ENCODE measurements around the gene CRTC2. TPM values are rescaled to one million over a fixed set of nuclear protein-coding genes. Genes with fewer than 3 reads are reported as not detected.
"Not testable (repeated sequence)": the region's sequence is repeated elsewhere in the genome, so short reads cannot be mapped to it uniquely, and the experiment has no call there.

CRTC2 gene
- 15.4 TPM for polyA plus RNA-seq (2013, experiment 1 of 2)
- polyA plus RNA-seq (2013, experiment 2 of 2) = 14.7 TPM

- H3K4me2 ChIP-seq (ENCODE audit: low read length) = peak within 1 kb of the TSS; percentile 90
- H4K5ac ChIP-seq (ENCODE audit: low read length) = no peak within 1 kb of the TSS
- no peak within 1 kb of the TSS for H2BK120ac ChIP-seq (ENCODE audit: low read depth, low read length)
- H4K8ac ChIP-seq (ENCODE audit: low read depth, low read length) = no peak within 1 kb of the TSS
- peaks cover 9% of the 10 kb centered on the region for H3K4me1 ChIP-seq (ENCODE audit: control insufficient read depth, low read depth, low read length)
- no CpG with 5 or more reads among the region's 75 CpGs for WGBS (ENCODE audit: extremely low coverage, insufficient coverage, low lambda C conversion rate)
- peak within 1 kb of the TSS; percentile 95 for H3K4me3 ChIP-seq (ENCODE audit: low read length)
- peak within 1 kb of the TSS; percentile 96 for H3K56ac ChIP-seq (ENCODE audit: low read length)
- peak within 1 kb of the TSS; percentile 44 for H3K4ac ChIP-seq (ENCODE audit: low read depth, low read length)
- H3K79me2 ChIP-seq (ENCODE audit: control insufficient read depth, insufficient read depth, low read length) = peaks cover 68% of the 10 kb centered on the region
- peak; percentile 100 for DNase-seq
- peaks cover 8% of the 10 kb centered on the region for H3K36me3 ChIP-seq (ENCODE audit: control insufficient read depth, insufficient read depth, low read length)
- H3K23ac ChIP-seq (ENCODE audit: low read length) = peak within 1 kb of the TSS; percentile 7
- peak within 1 kb of the TSS; percentile 88 for H3K9ac ChIP-seq (ENCODE audit: low read length)
- H2BK15ac ChIP-seq (replicated peaks; ENCODE audit: low read depth) = no peak within 1 kb of the TSS
- no peaks in the 10 kb centered on the region for H3K27me3 ChIP-seq (ENCODE audit: insufficient read depth, low read length, poor library complexity)
- H2BK5ac ChIP-seq (ENCODE audit: low read length) = no peak within 1 kb of the TSS
- H3K18ac ChIP-seq (ENCODE audit: low read length) = peak within 1 kb of the TSS; percentile 64
- peaks cover 38% of the 10 kb centered on the region for H3K79me1 ChIP-seq (ENCODE audit: low read length)
- H2AK5ac ChIP-seq (ENCODE audit: low read length) = no peak within 1 kb of the TSS
- peak within 1 kb of the TSS; percentile 80 for H3K27ac ChIP-seq (ENCODE audit: low read depth, low read length)
Observed at GRCh38 chr1:153958111-153958960, at the start of gene CRTC2. Gene CRTC2, minus strand, starts transcription at chr1:153958612. Its CDS starts 115 bp downstream, at chr1:153958497.

- Histone ChIP-seq H2BK15ac (replicated peaks; ENCODE audit: low read depth) (no peak overlapping the region), H3K4me3 (ENCODE audit: low read length) (no peak overlapping the region), H2AK5ac (ENCODE audit: low read length) (no peak overlapping the region), H3K9ac (ENCODE audit: low read length) (no peak overlapping the region), H2BK120ac (ENCODE audit: low read depth, low read length) (no peak overlapping the region), H3K79me1 (ENCODE audit: low read length) (no peaks in the 10 kb centered on the region), H3K18ac (ENCODE audit: low read length) (no peak overlapping the region), H3K27ac (ENCODE audit: low read depth, low read length) (no peak overlapping the region), H3K27me3 (ENCODE audit: insufficient read depth, low read length, poor library complexity) (no peaks in the 10 kb centered on the region), H2BK5ac (ENCODE audit: low read length) (no peak overlapping the region), H3K4me1 (ENCODE audit: control insufficient read depth, low read depth, low read length) (no peaks in the 10 kb centered on the region), H3K23ac (ENCODE audit: low read length) (no peak overlapping the region), H4K5ac (ENCODE audit: low read length) (no peak overlapping the region), H3K4me2 (ENCODE audit: low read length) (no peak overlapping the region), H3K56ac (ENCODE audit: low read length) (no peak overlapping the region), H3K79me2 (ENCODE audit: control insufficient read depth, insufficient read depth, low read length) (no peaks in the 10 kb centered on the region), H4K8ac (ENCODE audit: low read depth, low read length) (no peak overlapping the region), H3K36me3 (ENCODE audit: control insufficient read depth, insufficient read depth, low read length) (no peaks in the 10 kb centered on the region), H3K4ac (ENCODE audit: low read depth, low read length) (no peak overlapping the region)
- no CpG with 5 or more reads among the region's 3 CpGs for WGBS (ENCODE audit: extremely low coverage, insufficient coverage, low lambda C conversion rate)
- no peak for DNase-seq
Observed at GRCh38 chr1:154006136-154006535, 47.7 kb upstream of the CRTC2 start.

- WGBS (ENCODE audit: extremely low coverage, insufficient coverage, low lambda C conversion rate) = no CpG with 5 or more reads among the region's 4 CpGs
Observed at GRCh38 chr1:154000420-154000819, 42.0 kb upstream of the CRTC2 start.

GRCh38 chr1:153996882-153997281, 38.5 kb upstream of the CRTC2 start:
- H3K9ac ChIP-seq (ENCODE audit: low read length); H3K18ac ChIP-seq (ENCODE audit: low read length); H3K4me3 ChIP-seq (ENCODE audit: low read length); H3K27me3 ChIP-seq (ENCODE audit: insufficient read depth, low read length, poor library complexity); H3K4me1 ChIP-seq (ENCODE audit: control insufficient read depth, low read depth, low read length); H3K4ac ChIP-seq (ENCODE audit: low read depth, low read length); H3K79me1 ChIP-seq (ENCODE audit: low read length); H4K5ac ChIP-seq (ENCODE audit: low read length); H3K56ac ChIP-seq (ENCODE audit: low read length); H3K23ac ChIP-seq (ENCODE audit: low read length); H2BK15ac ChIP-seq (replicated peaks; ENCODE audit: low read depth); H3K36me3 ChIP-seq (ENCODE audit: control insufficient read depth, insufficient read depth, low read length); H4K8ac ChIP-seq (ENCODE audit: low read depth, low read length); H3K27ac ChIP-seq (ENCODE audit: low read depth, low read length); H3K79me2 ChIP-seq (ENCODE audit: control insufficient read depth, insufficient read depth, low read length); H3K4me2 ChIP-seq (ENCODE audit: low read length); H2BK120ac ChIP-seq (ENCODE audit: low read depth, low read length); H2AK5ac ChIP-seq (ENCODE audit: low read length); DNase-seq; H2BK5ac ChIP-seq (ENCODE audit: low read length): not testable (repeated sequence)
- no CpG with 5 or more reads among the region's 10 CpGs for WGBS (ENCODE audit: extremely low coverage, insufficient coverage, low lambda C conversion rate)

More at GRCh38 chr1:154000420-154000819, 42.0 kb upstream of the CRTC2 start:
- Histone ChIP-seq H3K79me2 (ENCODE audit: control insufficient read depth, insufficient read depth, low read length) (no peaks in the 10 kb centered on the region), H3K4ac (ENCODE audit: low read depth, low read length) (no peak overlapping the region), H2BK120ac (ENCODE audit: low read depth, low read length) (no peak overlapping the region), H3K27me3 (ENCODE audit: insufficient read depth, low read length, poor library complexity) (no peaks in the 10 kb centered on the region), H3K18ac (ENCODE audit: low read length) (no peak overlapping the region), H2AK5ac (ENCODE audit: low read length) (no peak overlapping the region), H3K4me3 (ENCODE audit: low read length) (no peak overlapping the region), H3K4me1 (ENCODE audit: control insufficient read depth, low read depth, low read length) (no peaks in the 10 kb centered on the region), H3K9ac (ENCODE audit: low read length) (no peak overlapping the region), H3K4me2 (ENCODE audit: low read length) (no peak overlapping the region), H3K36me3 (ENCODE audit: control insufficient read depth, insufficient read depth, low read length) (no peaks in the 10 kb centered on the region), H3K23ac (ENCODE audit: low read length) (no peak overlapping the region), H2BK15ac (replicated peaks; ENCODE audit: low read depth) (no peak overlapping the region), H3K27ac (ENCODE audit: low read depth, low read length) (no peak overlapping the region), H4K5ac (ENCODE audit: low read length) (no peak overlapping the region), H2BK5ac (ENCODE audit: low read length) (no peak overlapping the region), H3K79me1 (ENCODE audit: low read length) (no peaks in the 10 kb centered on the region), H3K56ac (ENCODE audit: low read length) (no peak overlapping the region), H4K8ac (ENCODE audit: low read depth, low read length) (no peak overlapping the region)
- DNase-seq = no peak

- no peak overlapping the region for H3K18ac ChIP-seq (ENCODE audit: low read length)
- no peak overlapping the region for H3K4ac ChIP-seq (ENCODE audit: low read depth, low read length)
- H3K79me1 ChIP-seq (ENCODE audit: low read length) = peaks cover 5% of the 10 kb centered on the region
- H2BK15ac ChIP-seq (replicated peaks; ENCODE audit: low read depth) = no peak overlapping the region
- H3K36me3 ChIP-seq (ENCODE audit: control insufficient read depth, insufficient read depth, low read length) = peaks cover 4% of the 10 kb centered on the region
- WGBS (ENCODE audit: extremely low coverage, insufficient coverage, low lambda C conversion rate) = no CpG with 5 or more reads among the region's 11 CpGs
- H3K4me3 ChIP-seq (ENCODE audit: low read length) = no peak overlapping the region
- no peak overlapping the region for H3K4me2 ChIP-seq (ENCODE audit: low read length)
- no peak overlapping the region for H2AK5ac ChIP-seq (ENCODE audit: low read length)
- no peak overlapping the region for H4K8ac ChIP-seq (ENCODE audit: low read depth, low read length)
- H2BK120ac ChIP-seq (ENCODE audit: low read depth, low read length) = no peak overlapping the region
- H3K79me2 ChIP-seq (ENCODE audit: control insufficient read depth, insufficient read depth, low read length) = peaks cover 16% of the 10 kb centered on the region
- no peak for DNase-seq
- no peaks in the 10 kb centered on the region for H3K27me3 ChIP-seq (ENCODE audit: insufficient read depth, low read length, poor library complexity)
- H4K5ac ChIP-seq (ENCODE audit: low read length) = no peak overlapping the region
- H3K27ac ChIP-seq (ENCODE audit: low read depth, low read length) = no peak overlapping the region
- no peak overlapping the region for H2BK5ac ChIP-seq (ENCODE audit: low read length)
- no peaks in the 10 kb centered on the region for H3K4me1 ChIP-seq (ENCODE audit: control insufficient read depth, low read depth, low read length)
- H3K23ac ChIP-seq (ENCODE audit: low read length) = no peak overlapping the region
- no peak overlapping the region for H3K9ac ChIP-seq (ENCODE audit: low read length)
- no peak overlapping the region for H3K56ac ChIP-seq (ENCODE audit: low read length)
Observed at GRCh38 chr1:153995640-153996039, 37.2 kb upstream of the CRTC2 start.
